NCI-H187 treated with DMSO at 0.1 percent for 48 hours (cell line): Measurements from ENCODE around the gene PRXL2C.
"Not testable (repeated sequence)": the region's sequence is repeated elsewhere in the genome, so short reads cannot be mapped to it uniquely, and the experiment has no call there.

Experiments
- DNase-seq: peaks from one replicate; lab custom pipeline; 2025; lab: John Stamatoyannopoulos, UW

The PRXL2C gene

DNA sequence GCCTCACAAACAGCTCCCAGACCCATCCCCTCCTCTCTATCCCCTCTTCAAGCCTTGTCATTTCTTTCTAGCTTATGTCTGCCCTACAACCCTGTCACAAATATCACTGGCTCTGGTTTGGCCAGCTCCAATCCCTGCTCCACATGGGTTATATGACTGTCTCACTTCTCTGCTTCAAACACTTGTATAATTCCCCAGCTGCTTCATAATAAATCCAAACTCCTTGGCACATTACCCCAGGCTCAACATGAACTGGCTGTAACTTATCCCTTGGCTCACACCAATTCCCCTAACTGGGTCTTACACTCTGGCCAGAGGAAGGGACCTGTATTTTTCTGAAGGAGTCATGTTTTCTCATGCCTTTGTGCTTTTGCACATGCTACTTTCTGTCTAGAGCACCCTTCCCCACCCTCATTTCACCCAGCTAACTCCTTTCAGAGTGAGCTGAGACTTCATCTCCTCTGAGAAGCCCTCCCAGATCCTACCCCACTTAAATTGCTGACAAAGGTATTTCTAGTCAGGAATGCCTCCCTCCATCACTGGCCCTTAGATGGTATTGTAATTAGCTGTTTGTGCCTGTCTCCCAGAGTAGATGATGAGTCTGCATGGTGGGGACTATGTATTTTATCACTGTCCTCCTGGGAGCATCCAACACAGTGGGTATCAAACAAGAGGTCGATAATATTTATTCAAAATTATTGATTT is 5.3 kb downstream of the PRXL2C start:
- DNase-seq = no peak

DNA sequence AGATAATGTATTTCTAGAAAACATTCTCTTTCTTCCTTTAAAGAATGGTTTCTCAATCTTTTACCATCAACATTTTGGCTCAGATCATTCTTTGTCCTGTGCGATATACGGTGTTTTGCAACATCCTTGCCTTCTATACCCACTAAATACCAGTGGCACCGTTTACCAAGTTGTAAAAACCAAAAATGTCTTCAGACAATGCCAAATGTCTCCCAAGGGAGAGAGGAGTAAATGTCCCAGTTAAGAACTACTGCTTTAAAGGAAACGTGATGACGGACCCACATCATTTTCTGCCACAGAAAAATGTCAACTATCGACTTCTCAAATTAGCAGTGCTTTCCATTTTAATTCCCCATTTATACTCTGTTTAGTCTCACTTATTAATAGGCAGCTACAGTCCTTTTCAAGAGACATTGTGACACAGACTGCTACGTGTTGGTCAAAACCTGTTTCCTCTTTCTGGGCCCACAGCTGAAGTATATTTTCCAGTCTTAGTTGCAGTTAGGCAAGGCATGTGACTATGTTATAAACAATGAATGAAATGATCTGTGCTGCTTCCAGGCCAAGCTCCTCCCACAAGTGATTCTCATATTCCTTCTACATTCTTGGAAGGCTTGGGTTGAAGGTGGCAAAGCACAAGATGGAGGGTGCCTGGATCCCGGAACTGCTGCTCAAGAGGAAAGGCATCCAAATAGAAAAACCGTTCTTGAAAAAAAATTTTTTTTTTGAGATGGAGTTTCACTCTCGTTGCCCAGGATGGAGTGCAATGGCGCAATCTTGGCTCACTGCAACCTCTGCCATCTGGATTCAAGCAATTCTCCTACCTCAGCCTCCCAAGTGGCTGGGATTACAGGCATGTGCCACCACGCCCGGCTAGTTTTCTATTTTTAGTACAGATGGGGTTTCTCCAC is 8.8 kb downstream of the PRXL2C start:
- no peak for DNase-seq

DNA sequence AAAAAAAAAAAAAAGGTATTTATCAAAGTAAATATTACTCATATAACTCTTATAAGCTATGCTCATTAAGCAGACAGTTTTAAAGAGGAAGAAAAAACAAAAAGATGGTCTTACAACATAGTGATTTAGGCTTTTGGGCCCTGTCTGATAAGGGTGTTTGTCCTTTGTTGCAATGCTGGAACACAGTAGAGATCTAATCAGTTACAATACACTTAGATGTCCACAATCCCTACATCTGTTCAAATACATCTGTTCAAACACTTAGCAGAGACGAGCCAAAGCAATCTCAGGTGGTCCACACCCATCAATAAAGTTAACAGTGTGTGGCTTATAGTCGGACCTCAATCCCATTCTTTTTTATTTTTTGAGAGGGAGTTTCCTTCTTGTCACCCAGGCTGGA is 11.0 kb downstream of the PRXL2C start:
- no peak for DNase-seq

- DNase-seq = no peak
Measured at GRCh38 chr9:96641514-96641913, 13.6 kb downstream of the PRXL2C start.

- DNase-seq = no peak
Measured at GRCh38 chr9:96638606-96639364, 16.3 kb downstream of the PRXL2C start.

GRCh38 chr9:96636368-96636767 is 18.7 kb downstream of the PRXL2C start:
- no peak for DNase-seq

- DNase-seq = not testable (repeated sequence)
Measured at GRCh38 chr9:96633579-96633978, 21.5 kb downstream of the PRXL2C start.

DNA sequence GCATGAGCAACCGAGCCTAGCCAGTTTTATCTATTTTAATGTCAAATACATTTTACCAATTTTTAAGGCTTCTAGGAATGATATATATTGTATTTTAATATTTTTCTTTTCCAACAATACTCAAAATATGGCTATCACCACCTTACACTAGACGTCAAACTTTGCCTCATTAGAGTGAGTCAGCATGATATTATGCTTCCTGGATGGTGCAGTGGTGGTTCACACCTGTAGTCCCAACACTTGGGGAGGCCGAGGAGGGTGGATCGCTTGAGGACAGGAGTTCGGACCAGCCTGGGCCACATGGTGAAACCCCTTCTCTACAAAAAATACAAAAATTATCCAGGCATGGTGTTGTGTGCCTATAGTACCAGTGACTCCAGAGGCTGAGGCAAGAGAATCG is 28.2 kb downstream of the PRXL2C start:
- no peak for DNase-seq

DNA sequence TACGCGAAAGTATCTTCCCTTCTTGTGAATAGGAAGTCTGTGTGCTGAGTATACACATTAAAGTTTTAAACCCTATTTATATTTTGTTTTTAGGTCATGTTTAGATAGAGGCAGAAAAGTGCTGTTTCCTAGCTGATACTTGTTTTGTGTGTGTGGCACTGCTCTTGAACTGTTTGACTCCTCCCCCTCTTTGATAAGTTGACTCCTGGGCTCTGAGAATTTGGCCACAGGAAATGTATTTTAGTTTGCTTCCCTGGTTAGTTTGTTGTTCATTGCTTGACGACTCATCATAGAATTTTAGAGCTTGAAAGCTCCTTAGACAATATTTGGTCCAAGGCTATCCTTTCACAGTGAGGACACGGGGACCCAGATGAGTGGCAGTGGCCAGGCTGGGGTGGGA is 33.5 kb downstream of the PRXL2C start:
- no peak for DNase-seq

DNA sequence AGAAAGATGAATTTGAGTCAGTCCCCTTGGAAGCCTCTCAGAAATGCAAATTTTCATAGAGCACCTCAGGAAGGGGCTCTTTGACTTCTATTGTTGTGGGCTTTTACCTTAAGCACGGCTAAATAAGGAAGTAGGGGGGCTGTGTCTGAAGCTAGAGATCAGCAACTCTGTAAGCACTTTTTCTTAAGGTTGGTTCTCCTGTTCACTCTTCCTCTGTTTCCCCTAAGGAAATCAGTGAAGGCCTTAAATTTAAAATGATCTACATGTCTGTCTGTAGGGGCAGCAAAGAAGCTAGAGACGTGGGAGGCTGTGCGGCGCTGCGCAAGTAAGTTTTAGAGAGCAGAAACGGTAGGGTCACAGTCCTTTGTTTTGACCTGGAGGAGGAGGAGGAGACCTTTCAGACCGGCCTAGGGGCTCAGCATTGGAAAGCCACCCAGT is 34.3 kb downstream of the PRXL2C start:
- no peak for DNase-seq

DNA sequence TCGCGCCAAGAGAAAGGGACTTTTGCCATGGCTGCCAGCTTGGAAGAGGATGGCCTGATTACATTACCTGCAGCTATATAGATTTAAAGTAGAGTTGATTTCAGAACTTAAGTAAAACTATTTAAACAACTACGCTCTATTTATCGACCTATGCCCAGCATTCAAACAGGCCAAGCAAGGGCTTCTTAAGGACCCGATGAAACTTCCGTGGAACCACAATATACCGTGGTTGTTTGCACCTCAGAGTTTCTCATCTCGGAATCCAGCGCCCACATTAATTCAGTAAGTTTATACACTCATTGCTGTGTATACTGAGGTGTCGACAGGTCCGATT is 35.0 kb downstream of the PRXL2C start:
- no peak for DNase-seq

- peak; percentile 12 for DNase-seq
Measured at GRCh38 chr9:96619491-96620180, 35.5 kb downstream of the PRXL2C start, which contains the start of gene CDC14B. Gene CDC14B (minus strand): TSS chr9:96619843. CDS start chr9:96619378, 465 bp downstream.

GRCh38 chr9:96619124-96619465 is 36.0 kb downstream of the PRXL2C start:
- no peak for DNase-seq

DNA sequence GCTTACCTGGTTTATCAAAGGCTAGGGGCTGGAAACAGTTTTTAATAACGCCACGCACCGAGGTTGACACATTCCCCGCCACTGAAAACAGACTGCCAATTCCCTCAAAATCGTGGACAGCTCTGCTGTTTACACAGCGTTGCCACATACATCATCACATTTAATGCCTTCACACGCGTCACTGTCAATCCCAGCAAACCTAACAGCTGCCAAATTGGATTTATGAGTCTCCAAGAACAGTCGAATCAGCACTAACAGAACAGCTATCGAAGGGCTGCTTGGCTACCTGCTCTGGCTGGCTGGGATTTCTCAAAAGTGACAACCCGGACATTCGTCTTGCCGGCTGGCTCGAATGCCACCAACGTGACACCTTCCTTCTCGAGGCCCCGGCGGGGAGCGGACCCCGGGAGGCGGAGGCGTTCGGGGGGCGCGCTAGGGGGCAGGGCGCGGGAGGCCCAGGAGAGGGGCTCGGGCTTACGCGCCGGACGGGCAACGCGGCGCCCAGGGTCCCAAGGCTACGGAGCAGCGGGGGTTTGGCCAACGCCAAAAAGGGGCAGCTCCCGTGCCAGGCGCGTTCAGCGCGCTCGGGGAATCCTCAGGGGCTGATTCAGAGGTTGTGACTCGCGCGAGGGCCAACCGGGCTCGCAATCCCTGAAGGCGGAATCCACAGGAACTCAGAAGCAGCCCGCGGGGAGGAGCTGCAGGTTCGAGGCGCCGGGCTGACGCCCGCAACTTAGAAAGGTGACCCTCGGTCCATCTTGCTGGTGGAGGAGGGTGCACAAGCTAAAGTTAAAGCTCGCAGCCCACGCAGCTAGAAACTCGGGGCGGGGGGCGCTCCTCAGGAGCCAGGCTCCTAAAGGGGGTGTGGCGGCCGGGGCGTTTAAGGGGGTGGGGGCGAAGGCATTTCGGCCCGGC is 36.7 kb downstream of the PRXL2C start:
- DNase-seq = no peak

DNA sequence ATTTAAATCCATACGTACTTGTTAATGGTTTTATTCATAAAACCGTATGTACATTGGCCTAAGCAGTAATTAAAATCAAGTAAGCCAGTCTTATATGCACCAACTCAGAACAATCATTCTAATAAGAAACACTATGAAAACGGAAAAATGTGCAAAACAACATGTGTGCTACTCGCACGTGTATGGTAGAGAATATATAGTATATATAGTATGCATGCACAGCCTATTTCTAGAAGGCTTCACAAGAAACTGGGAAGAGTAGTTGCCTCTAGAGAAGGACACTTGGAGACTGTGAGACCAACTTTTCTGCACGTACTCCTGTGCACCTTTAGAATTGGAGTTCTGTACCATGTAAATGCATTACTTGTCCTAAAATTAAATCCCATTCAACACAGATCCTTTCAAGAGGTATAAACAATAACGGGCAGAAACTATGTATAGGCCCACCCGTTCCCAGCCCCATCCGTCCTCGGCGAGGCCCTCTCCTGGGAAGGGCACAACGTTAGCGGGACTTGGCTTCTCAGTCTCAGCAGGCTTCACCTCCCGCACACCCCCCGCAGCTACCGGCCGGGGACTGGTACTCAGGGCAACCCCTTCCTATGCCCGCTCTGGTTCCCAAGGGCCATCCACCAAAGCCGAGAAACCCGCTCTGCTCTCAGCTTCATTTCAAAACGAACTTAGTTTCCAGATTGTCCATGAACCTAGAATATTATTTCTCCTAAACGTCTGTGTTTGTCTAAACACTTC is 37.5 kb downstream of the PRXL2C start:
- DNase-seq = no peak

DNA sequence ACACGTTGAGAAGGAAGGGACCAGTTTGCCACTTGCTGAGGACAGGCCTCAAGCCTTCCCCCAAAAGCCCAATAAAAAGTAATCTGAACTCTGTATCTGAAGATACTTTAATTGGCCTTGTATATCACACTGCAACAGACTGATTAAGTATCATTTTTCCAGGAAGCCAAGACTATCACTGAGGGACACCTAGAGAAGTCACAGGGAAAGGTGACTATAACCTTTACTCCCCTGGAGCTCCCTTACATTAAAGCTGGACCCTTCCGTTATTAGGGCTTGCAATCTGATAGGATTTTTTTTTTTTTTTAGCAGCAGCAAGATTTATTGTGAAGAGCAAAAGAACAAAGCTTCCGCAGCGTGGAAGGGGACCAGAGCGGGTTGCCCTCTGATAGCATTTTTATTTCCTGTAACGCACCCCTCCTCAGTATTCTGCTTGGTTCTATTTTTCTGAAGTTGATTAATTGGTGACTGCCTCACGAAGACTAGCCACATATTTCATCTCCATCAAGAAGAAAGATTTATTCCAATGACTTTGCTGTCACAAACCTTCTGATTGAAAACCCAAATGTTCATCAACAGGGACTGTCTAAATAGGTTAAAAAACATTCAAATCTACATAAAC is 38.2 kb downstream of the PRXL2C start:
- DNase-seq = no peak

DNA sequence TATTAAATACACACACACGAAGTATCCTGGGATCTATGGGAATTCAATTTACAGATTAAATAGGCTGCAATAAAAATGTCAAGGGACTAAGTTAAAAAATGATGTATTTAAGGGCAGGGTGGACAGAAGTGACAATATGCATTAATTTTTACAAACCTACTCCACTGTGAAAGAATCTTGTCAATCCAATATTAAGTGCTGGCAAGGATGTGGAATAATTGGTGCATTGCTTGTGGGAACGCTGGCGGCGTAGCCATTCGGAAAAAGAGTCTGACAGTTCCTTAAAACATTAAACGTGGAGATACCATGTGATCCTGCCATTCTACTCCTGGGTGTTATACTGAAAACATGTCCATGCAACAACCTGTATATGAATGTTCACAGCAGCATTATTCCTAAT is 39.7 kb downstream of the PRXL2C start:
- DNase-seq = no peak

- DNase-seq = not testable (repeated sequence)
Measured at GRCh38 chr9:96614664-96615063, 40.5 kb downstream of the PRXL2C start.

DNA sequence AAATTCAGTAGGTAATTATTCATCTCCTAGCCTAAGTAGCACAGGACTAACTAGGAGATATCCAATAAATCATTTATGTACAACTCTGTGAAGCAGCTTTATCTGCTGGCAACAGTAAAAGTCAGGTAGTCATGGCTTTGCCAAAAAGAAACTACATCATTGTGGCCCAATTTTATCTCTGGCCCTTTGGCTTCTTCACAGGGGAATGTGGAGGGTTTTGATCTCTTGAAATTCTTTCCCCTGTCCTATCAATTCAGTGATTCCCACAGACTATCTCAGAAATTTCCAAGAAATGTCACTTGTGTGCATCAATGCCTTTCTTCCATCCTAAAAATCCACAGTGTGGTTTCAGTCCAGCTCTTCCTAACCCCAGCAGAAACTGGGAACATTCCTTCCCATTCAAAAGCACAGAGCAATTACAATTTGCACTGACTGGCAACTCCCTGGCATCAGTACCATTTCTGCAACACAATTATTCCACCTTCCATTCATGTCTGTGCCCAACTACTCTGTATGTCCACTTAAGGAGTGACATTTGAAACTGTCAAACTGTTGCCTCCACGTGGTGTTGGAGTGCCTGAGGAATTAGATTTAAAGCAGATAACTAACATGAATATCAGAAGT is 42.0 kb downstream of the PRXL2C start:
- DNase-seq = no peak
